GM18907 (cell line): ENCODE measurements around the gene CPA4.

Experiments
- ATAC-seq: cut with Tn5 transposase; IDR thresholded peaks from one replicate; pipeline ENCODE4 v1.9.1; 2021; ENCODE audit warnings: mild to moderate bottlenecking, moderate library complexity; ENCODE audit not compliant: unreplicated experiment

The CPA4 gene

GRCh38 chr7:130362251-130362816 lies 69.4 kb downstream of the CPA4 start:
- ATAC-seq = no peak

- no peak for ATAC-seq
Observed at GRCh38 chr7:130363026-130363847, 70.3 kb downstream of the CPA4 start.

- ATAC-seq = no peak
Observed at GRCh38 chr7:130364451-130364850, 71.5 kb downstream of the CPA4 start.

GRCh38 chr7:130365088-130365487 lies 72.1 kb downstream of the CPA4 start:
- no peak for ATAC-seq

- peak; percentile 61 for ATAC-seq
Observed at GRCh38 chr7:130365511-130366441, 72.8 kb downstream of the CPA4 start.

- no peak for ATAC-seq
Observed at GRCh38 chr7:130366564-130366963, 73.6 kb downstream of the CPA4 start.

GRCh38 chr7:130367088-130367755 lies 74.3 kb downstream of the CPA4 start:
- no peak for ATAC-seq

GRCh38 chr7:130367836-130368746 lies 75.1 kb downstream of the CPA4 start:
- no peak for ATAC-seq

GRCh38 chr7:130369110-130369711 lies 76.2 kb downstream of the CPA4 start:
- ATAC-seq = no peak

GRCh38 chr7:130369831-130370550 lies 77.0 kb downstream of the CPA4 start:
- ATAC-seq = no peak

GRCh38 chr7:130371046-130371445 lies 78.1 kb downstream of the CPA4 start:
- ATAC-seq = no peak

GRCh38 chr7:130372402-130373165 lies 79.6 kb downstream of the CPA4 start:
- ATAC-seq = no peak
